Measurements from ENCODE around the gene RBM23. TPM values are rescaled to one million over a fixed set of nuclear protein-coding genes. Genes with fewer than 3 reads are reported as not detected.

The RBM23 gene
- total and polyA plus RNA-seq, 12 donors: 24.0 to 58.1 (median 34.8) TPM

- no peaks in the 10 kb centered on the region for H3K9me3 ChIP-seq
- no peak for TF ChIP-seq CTCF (IDR thresholded peaks at IDR 0.05)
- intact Hi-C loops (cut with DNase I): no loop called here
- peaks cover 0 to 15% (median 0%) of the 10 kb centered on the region in 9 donors for H3K4me1 ChIP-seq
- no peak overlapping the region for H3K4me3 ChIP-seq
- DNase-seq (no peak), ATAC-seq (no peak)
- H3K36me3 ChIP-seq: peaks cover 0 to 37% (median 9%) of the 10 kb centered on the region in 9 donors
- no peaks in the 10 kb centered on the region for H3K27me3 ChIP-seq
- 56 to 57% methylated on average over 5 of the region's 5 CpGs for WGBS, 2 donors
- H3K27ac ChIP-seq: no peak overlapping the region
Observed at GRCh38 chr14:22896356-22896755, 22.6 kb downstream of the RBM23 start.

- TF ChIP-seq CTCF (IDR thresholded peaks at IDR 0.05): no peak
- H3K27ac ChIP-seq: no peak overlapping the region
- DNase-seq (no peak), ATAC-seq (no peak)
- H3K4me1 ChIP-seq: peaks cover 0 to 15% (median 0%) of the 10 kb centered on the region in 9 donors
- H3K9me3 ChIP-seq: no peaks in the 10 kb centered on the region
- H3K4me3 ChIP-seq: no peak overlapping the region
- H3K36me3 ChIP-seq: peaks cover 0 to 28% (median 0%) of the 10 kb centered on the region in 9 donors
- no peaks in the 10 kb centered on the region for H3K27me3 ChIP-seq
- intact Hi-C loops (cut with DNase I): no loop called here
- 98 to 100% methylated on average over 1 of the region's 1 CpG for WGBS, 2 donors
Observed at GRCh38 chr14:22895402-22895801, 23.5 kb downstream of the RBM23 start.

DNA sequence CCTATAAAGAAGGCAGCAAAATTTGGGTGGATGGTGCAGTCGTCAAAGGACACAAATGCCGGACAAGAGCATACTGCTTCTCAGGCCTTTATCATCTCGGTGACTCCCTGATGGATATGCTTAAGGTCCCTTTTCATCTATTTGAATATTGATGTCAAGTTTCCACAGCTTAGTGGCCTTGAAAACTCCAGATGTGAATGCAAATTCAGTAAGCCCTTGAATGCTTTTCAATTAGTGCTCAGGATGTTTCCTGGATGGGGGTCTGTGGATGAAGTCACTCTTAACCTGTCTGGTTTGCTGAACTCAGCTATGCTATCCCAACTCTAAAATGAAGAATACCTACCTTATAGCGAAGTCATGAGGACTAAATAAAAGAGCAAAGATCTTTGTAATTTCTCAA lies 25.2 kb downstream of the RBM23 start:
- ATAC-seq: no peak
- no peak overlapping the region for H3K4me3 ChIP-seq
- intact Hi-C loops (cut with DNase I): no loop called here
- WGBS, 2 donors: 93% methylated on average over 4 of the region's 4 CpGs
- H3K4me1 ChIP-seq: peaks cover 0 to 13% (median 0%) of the 10 kb centered on the region in 9 donors
- H3K9me3 ChIP-seq: no peaks in the 10 kb centered on the region
- no peak for DNase-seq
- H3K36me3 ChIP-seq: peaks cover 0 to 16% (median 0%) of the 10 kb centered on the region in 9 donors
- H3K27ac ChIP-seq: no peak overlapping the region
- no peaks in the 10 kb centered on the region for H3K27me3 ChIP-seq
- no peak for TF ChIP-seq CTCF (IDR thresholded peaks at IDR 0.05)

DNA sequence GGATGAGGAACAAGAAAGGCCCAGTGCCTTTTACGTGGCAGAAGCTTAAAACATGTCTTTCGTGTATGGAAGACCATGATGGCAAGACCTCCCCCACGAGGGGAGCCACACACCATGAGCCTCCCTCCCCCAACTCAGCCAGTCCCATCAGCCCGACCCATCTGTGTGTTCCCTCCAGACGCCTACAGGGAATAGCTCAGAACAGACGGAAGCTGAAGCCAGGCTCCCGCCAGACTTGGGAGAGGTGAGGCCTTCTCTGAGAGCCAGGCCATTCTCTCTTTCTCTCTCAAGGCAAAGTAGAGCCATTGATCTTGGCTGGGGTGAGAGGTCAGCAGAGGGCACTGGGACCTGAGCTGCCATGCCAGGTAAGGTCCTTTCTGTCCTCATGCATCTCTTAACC lies 26.5 kb downstream of the RBM23 start:
- Histone ChIP-seq H3K9me3 (no peaks in the 10 kb centered on the region), H3K27ac (no peak overlapping the region), H3K4me3 (no peak overlapping the region), H3K4me1 (peaks cover 0 to 11% (median 2%) of the 10 kb centered on the region in 9 donors), H3K36me3 (peaks cover 0 to 10% (median 0%) of the 10 kb centered on the region in 9 donors), H3K27me3 (peaks cover 0 to under 1% (median 0%) of the 10 kb centered on the region in 7 donors)
- no peak for TF ChIP-seq CTCF (IDR thresholded peaks at IDR 0.05)
- ATAC-seq (no peak), DNase-seq (no peak)
- intact Hi-C loops (cut with DNase I): no loop called here
- 82 to 84% methylated on average over 7 of the region's 7 CpGs for WGBS, 2 donors
